Measurements from ENCODE around the gene SLC27A6. TPM values are rescaled to one million over a fixed set of nuclear protein-coding genes. Genes with fewer than 3 reads are reported as not detected.

The SLC27A6 gene
- total RNA-seq, 1 donor from 2014 or later, result 2.9 TPM

GRCh38 chr5:129041196-129041881 lies 76.1 kb downstream of the SLC27A6 start:
- no peak for TF ChIP-seq POLR2AphosphoS5 (IDR thresholded peaks at IDR 0.05; ENCODE audit: insufficient read depth in 1 of 2, low read depth in 1 of 2)
- TF ChIP-seq CTCF (IDR thresholded peaks at IDR 0.05), result no peak
- TF ChIP-seq POLR2A (IDR thresholded peaks at IDR 0.05), result no peak
- Histone ChIP-seq H3K4me1 (no peaks in the 10 kb centered on the region), H3K9me3 (no peaks in the 10 kb centered on the region), H3K27me3 (no peaks in the 10 kb centered on the region), H3K4me3 (no peak overlapping the region), H3K36me3 (no peaks in the 10 kb centered on the region), H3K27ac (no peak overlapping the region)
- DNase-seq (ENCODE audit: extremely low spot score in 2 of 2), result no peak
- intact Hi-C loops (cut with DNase I), result no loop called here

DNA sequence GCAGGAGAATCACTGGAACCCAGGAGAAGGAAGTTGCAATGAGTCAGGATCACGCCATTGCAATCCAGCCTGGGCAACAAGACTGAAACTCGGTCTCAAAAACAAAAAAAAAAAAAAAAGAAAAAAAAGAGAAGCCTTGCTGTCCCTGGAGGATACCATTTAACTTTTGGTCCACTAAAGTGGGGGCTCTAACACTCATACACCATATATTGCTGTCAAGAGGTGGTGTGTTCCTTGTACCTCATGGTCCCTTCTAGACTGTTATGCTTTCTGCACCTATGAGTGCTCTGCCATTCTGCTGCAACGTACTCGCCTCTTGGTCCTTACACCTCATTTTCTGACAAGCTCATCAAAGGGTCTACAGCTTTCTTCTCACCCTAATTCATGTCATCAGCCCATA lies 77.0 kb downstream of the SLC27A6 start:
- Histone ChIP-seq H3K4me1 (no peaks in the 10 kb centered on the region), H3K27ac (no peak overlapping the region), H3K27me3 (no peaks in the 10 kb centered on the region), H3K9me3 (no peaks in the 10 kb centered on the region), H3K36me3 (no peaks in the 10 kb centered on the region), H3K4me3 (no peak overlapping the region)
- intact Hi-C loops (cut with DNase I), result no loop called here
- TF ChIP-seq POLR2AphosphoS5 (IDR thresholded peaks at IDR 0.05; ENCODE audit: insufficient read depth in 1 of 2, low read depth in 1 of 2) (no peak), CTCF (IDR thresholded peaks at IDR 0.05) (no peak), POLR2A (IDR thresholded peaks at IDR 0.05) (no peak)
- DNase-seq (ENCODE audit: extremely low spot score in 2 of 2), result no peak

- Histone ChIP-seq H3K4me1 (peaks cover 8% of the 10 kb centered on the region), H3K27ac (no peak overlapping the region), H3K9me3 (no peaks in the 10 kb centered on the region), H3K36me3 (no peaks in the 10 kb centered on the region), H3K4me3 (no peak overlapping the region), H3K27me3 (no peaks in the 10 kb centered on the region)
- intact Hi-C loops (cut with DNase I), result no loop called here
- TF ChIP-seq POLR2AphosphoS5 (IDR thresholded peaks at IDR 0.05; ENCODE audit: insufficient read depth in 1 of 2, low read depth in 1 of 2) (no peak), POLR2A (IDR thresholded peaks at IDR 0.05) (no peak), CTCF (IDR thresholded peaks at IDR 0.05) (no peak)
- no peak for DNase-seq (ENCODE audit: extremely low spot score in 2 of 2)
These were observed 78.6 kb downstream of the SLC27A6 start for GRCh38 chr5:129043894-129044293.

- no peaks in the 10 kb centered on the region for H3K36me3 ChIP-seq
- H3K27ac ChIP-seq, result no peak overlapping the region
- H3K9me3 ChIP-seq, result no peaks in the 10 kb centered on the region
- DNase-seq (ENCODE audit: extremely low spot score in 2 of 2), result no peak
- H3K4me3 ChIP-seq, result no peak overlapping the region
- intact Hi-C loops (cut with DNase I), result no loop called here
- peaks cover 18% of the 10 kb centered on the region for H3K4me1 ChIP-seq
- H3K27me3 ChIP-seq, result no peaks in the 10 kb centered on the region
- no peak for TF ChIP-seq CTCF (IDR thresholded peaks at IDR 0.05)
- TF ChIP-seq POLR2A (IDR thresholded peaks at IDR 0.05), result no peak
- TF ChIP-seq POLR2AphosphoS5 (IDR thresholded peaks at IDR 0.05; ENCODE audit: insufficient read depth in 1 of 2, low read depth in 1 of 2), result no peak
These were observed 80.9 kb downstream of the SLC27A6 start for GRCh38 chr5:129046151-129046550.

DNA sequence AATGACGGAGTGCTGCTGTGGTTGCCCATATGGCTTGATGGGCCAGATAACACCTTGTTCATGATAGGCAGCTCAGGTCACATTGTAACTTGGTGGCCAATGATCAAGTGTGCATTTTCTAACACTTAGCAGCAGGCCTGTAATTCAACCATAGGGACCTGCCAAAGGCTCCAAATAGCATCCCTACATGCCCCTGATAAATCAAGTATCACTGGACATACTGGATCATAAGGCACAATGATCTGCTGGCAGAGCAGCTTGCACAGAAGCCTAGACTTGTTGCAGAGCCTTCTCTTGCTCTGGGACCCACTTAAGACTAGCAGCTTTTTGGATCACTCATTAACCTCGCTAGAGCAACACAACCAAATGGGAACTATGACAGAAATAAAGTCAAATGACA lies 83.2 kb downstream of the SLC27A6 start:
- no peak overlapping the region for H3K4me3 ChIP-seq
- no peaks in the 10 kb centered on the region for H3K27me3 ChIP-seq
- H3K9me3 ChIP-seq, result no peaks in the 10 kb centered on the region
- no peaks in the 10 kb centered on the region for H3K36me3 ChIP-seq
- peaks cover 18% of the 10 kb centered on the region for H3K4me1 ChIP-seq
- DNase-seq (ENCODE audit: extremely low spot score in 2 of 2), result no peak
- intact Hi-C loops (cut with DNase I), result no loop called here
- no peak for TF ChIP-seq POLR2AphosphoS5 (IDR thresholded peaks at IDR 0.05; ENCODE audit: insufficient read depth in 1 of 2, low read depth in 1 of 2)
- TF ChIP-seq CTCF (IDR thresholded peaks at IDR 0.05), result no peak
- no peak for TF ChIP-seq POLR2A (IDR thresholded peaks at IDR 0.05)
- H3K27ac ChIP-seq, result no peak overlapping the region
